ENCODE results near the gene TMED10.
"Not testable (repeated sequence)": the region's sequence is repeated elsewhere in the genome, so short reads cannot be mapped to it uniquely, and the experiment has no call there.

The TMED10 gene

DNA sequence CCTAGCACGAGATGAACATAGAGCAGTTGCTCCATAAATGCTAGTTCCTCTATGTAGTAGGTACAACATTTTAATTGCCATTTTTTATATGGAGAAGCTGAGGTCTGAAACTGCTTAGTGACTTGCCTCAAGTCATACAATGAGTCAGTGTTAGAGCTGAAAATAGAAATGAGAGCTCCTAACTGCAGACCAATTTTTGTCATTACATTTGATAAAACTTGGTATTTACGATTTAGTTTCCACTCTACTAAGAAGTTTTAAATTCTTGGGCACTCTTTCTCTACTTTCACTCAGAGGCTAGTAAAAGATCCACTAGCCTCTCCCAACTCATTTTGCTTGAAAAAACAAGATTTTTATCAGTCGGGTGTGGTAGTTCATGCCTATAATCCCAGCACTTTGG lies 8.1 kb upstream of the TMED10 start:
- H3K9me3 ChIP-seq: no peaks in the 10 kb centered on the region
- in situ Hi-C loops (cut with MboI; ENCODE audit: low sequenced_read_pairs): no loop called here
- H3K36me3 ChIP-seq (replicated peaks): no peaks in the 10 kb centered on the region
- no peak overlapping the region for H3K4me3 ChIP-seq
- peaks cover 6% of the 10 kb centered on the region for H3K4me1 ChIP-seq
- no peak for DNase-seq (ENCODE audit: low spot score in 2 of 2)
- H3K27me3 ChIP-seq (ENCODE audit: low read depth): no peaks in the 10 kb centered on the region; the same call in 1 of the 2 replicates

DNA sequence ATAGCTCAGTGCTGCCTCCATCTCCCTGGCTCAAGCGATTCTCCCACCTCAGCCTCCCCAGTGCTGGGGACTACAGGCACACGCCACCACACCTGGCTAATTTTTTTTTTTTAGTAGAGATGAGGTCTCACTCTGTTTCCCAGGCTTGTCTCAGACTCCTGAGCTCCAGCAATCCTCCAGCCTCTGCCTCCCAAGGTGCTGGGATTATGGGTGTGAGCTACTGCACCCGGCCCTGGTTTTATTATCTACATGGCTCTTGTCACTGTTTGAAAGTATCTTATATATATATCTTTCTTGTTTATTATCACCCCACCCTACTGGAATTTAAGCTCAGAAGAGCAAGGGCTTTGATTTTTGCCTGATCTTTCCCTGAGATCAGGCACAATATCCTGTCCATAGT lies 7.6 kb upstream of the TMED10 start:
- Histone ChIP-seq H3K9me3 (no peaks in the 10 kb centered on the region), H3K4me1 (peaks cover 6% of the 10 kb centered on the region), H3K27me3 (ENCODE audit: low read depth) (no peaks in the 10 kb centered on the region; the same call in 1 of the 2 replicates), H3K36me3 (replicated peaks) (no peaks in the 10 kb centered on the region), H3K4me3 (no peak overlapping the region)
- no peak for DNase-seq (ENCODE audit: low spot score in 2 of 2)
- in situ Hi-C loops (cut with MboI; ENCODE audit: low sequenced_read_pairs): no loop called here

DNA sequence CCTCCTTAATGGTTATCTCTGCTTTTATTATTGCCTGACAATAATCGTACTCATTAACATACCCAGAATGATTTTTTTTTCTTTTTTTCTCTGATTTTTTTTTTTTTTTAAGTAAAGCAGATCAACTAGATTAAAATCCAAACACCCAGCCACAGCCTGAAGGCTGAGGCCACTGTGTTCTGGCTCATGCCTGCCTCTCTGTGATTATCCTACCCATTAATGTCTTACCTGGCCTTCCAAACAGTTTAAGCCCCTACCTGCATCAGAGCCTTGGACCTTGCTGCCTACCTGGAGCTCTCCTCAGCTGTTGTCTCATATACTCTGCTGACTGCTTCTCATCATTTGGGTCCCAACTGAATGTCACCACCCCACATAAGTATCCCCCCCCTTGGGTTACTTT lies 6.8 kb upstream of the TMED10 start:
- Histone ChIP-seq H3K9me3 (no peaks in the 10 kb centered on the region), H3K36me3 (replicated peaks) (no peaks in the 10 kb centered on the region), H3K4me1 (peaks cover 9% of the 10 kb centered on the region), H3K4me3 (no peak overlapping the region), H3K27me3 (ENCODE audit: low read depth) (no peaks in the 10 kb centered on the region; the same call in 1 of the 2 replicates)
- in situ Hi-C loops (cut with MboI; ENCODE audit: low sequenced_read_pairs): no loop called here
- no peak for DNase-seq (ENCODE audit: low spot score in 2 of 2)

DNA sequence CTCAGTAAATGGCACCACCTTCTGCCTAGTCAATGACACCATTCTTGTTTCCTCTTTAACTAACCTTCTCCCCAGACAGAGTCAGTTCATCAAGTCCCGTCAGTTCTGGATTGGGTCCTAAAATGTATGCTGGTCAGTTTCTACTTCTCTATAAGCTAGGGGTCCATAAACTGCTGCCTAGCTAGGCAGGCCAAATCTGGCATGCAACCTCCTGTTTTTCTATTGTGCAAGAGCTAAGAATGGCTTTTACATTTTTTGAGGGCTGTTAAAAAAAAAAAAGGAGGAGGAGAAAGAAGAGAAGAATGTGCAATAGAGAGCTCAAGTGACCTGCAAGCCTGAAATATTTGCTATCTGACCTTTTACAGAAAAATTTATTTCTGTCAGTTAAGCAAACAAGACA lies 6.4 kb upstream of the TMED10 start:
- Histone ChIP-seq H3K27me3 (ENCODE audit: low read depth) (no peaks in the 10 kb centered on the region; the same call in 1 of the 2 replicates), H3K4me3 (no peak overlapping the region), H3K9me3 (no peaks in the 10 kb centered on the region), H3K36me3 (replicated peaks) (no peaks in the 10 kb centered on the region), H3K4me1 (peaks cover 10% of the 10 kb centered on the region)
- DNase-seq (ENCODE audit: low spot score in 2 of 2): no peak
- in situ Hi-C loops (cut with MboI; ENCODE audit: low sequenced_read_pairs): no loop called here

DNA sequence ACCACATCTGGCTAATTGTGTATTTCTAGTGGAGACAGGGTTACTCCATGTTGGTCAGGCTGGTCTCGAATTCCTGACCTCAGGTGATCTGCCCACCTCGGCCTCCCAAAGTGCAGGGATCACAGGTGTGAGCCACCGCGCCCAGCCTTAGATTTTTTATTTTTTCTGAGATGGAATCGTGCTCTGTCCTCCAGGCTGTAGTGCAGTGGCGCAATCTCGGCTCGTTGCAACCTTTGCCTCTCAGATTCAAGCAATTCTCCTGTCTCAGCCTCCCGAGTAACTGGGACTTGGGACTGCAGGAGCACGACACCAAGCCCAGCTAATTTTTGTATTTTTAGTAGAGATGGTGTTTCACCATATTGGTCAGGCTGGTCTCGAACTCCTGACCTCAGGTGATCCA lies 5.8 kb upstream of the TMED10 start:
- H3K27me3 ChIP-seq (ENCODE audit: low read depth); H3K36me3 ChIP-seq (replicated peaks); H3K9me3 ChIP-seq; in situ Hi-C loops (cut with MboI; ENCODE audit: low sequenced_read_pairs); H3K4me3 ChIP-seq; DNase-seq (ENCODE audit: low spot score in 2 of 2): not testable (repeated sequence)
- H3K4me1 ChIP-seq: peaks cover 13% of the 10 kb centered on the region

DNA sequence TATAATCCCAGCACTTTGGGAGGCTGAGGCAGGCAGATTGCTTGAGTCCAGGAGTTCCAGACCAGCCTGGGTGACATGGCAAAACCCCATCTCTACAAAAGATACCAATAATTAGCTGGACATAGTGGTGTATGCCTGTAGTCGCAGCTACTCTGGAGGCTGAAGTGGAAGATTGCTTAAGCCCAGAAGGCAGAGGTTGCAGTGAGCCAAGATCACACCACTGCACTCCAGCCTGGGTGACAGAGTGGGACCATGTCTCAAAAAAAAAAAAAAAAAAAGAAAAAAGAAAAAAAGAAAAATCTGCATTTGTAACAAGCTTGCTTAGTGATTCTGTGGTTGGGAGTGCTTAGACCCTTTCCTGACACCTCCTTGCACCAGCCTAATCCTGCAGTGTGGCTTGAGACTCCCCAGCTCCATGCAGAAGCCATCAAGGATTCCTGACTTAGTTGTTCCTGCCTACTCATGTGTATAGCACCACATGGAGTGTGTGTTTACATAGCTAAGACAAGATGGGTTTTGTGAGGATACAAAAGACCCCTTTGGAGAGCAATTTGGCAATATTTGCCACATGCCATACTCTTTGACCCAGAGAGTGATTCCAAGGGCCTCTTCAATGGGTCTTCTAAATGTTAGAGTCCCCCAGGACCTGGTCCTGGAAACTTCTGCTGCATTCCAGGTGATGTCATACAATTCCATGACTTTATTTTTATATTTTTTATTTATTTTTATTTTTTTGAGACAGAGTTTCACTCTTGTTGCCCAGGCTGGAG lies 5.1 kb upstream of the TMED10 start:
- DNase-seq (ENCODE audit: low spot score in 2 of 2): no peak
- H3K9me3 ChIP-seq: no peaks in the 10 kb centered on the region
- H3K27me3 ChIP-seq (ENCODE audit: low read depth): no peaks in the 10 kb centered on the region
- H3K4me3 ChIP-seq: no peak overlapping the region
- H3K4me1 ChIP-seq: peaks cover 13% of the 10 kb centered on the region
- in situ Hi-C loops (cut with MboI; ENCODE audit: low sequenced_read_pairs): no loop called here
- H3K36me3 ChIP-seq (replicated peaks): no peaks in the 10 kb centered on the region

DNA sequence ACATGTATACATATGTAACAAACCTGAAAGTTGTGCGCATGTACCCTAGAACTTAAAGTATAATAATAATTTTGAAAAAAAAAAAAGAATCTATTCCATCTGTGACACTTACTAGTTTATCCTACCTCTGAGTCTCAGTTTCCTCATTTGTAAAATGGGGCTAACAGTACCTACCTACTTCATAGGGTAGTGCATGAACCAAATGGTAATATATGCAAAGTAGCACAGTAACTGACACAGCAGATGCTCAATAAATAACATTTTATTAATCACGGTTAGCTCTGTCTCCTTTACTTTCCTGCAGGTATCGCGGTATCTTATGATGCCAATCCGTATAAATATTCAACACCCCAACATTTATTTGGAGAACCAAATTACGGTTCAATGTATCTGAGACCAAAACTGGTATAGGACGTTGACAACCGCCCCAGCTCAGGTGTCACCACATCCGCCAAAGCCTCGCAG lies 703 bp downstream of the TMED10 start:
- no peak for DNase-seq (ENCODE audit: low spot score in 2 of 2)
- H3K4me1 ChIP-seq: peaks cover 19% of the 10 kb centered on the region
- in situ Hi-C loops (cut with MboI; ENCODE audit: low sequenced_read_pairs): no loop called here
- no peaks in the 10 kb centered on the region for H3K27me3 ChIP-seq (ENCODE audit: low read depth)
- H3K4me3 ChIP-seq: peak overlapping the region; percentile 83
- no peaks in the 10 kb centered on the region for H3K9me3 ChIP-seq
- no peaks in the 10 kb centered on the region for H3K36me3 ChIP-seq (replicated peaks)

DNA sequence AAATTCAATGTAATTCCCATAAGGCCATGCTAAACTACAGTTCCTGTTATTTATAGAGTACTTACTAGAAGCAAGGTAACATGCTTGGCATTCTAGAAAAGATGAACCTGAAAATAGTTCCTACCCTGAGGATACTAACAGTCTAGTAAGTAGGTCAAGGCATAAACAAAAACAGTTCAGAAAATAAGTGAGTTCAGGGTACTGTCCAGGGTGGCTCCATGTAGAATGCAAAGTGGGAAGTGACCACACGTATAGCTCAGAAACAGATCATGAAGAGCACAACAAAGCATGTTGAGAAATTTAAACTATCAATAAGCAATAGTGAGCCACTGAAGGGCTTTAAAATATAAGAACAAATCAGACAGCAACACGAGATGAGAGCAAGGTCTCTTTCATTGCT lies 2.3 kb downstream of the TMED10 start:
- H3K36me3 ChIP-seq (replicated peaks): no peaks in the 10 kb centered on the region
- no peaks in the 10 kb centered on the region for H3K9me3 ChIP-seq
- DNase-seq (ENCODE audit: low spot score in 2 of 2): no peak
- H3K27me3 ChIP-seq (ENCODE audit: low read depth): no peaks in the 10 kb centered on the region
- H3K4me1 ChIP-seq: peaks cover 19% of the 10 kb centered on the region
- no peak overlapping the region for H3K4me3 ChIP-seq
- in situ Hi-C loops (cut with MboI; ENCODE audit: low sequenced_read_pairs): no loop called here

DNA sequence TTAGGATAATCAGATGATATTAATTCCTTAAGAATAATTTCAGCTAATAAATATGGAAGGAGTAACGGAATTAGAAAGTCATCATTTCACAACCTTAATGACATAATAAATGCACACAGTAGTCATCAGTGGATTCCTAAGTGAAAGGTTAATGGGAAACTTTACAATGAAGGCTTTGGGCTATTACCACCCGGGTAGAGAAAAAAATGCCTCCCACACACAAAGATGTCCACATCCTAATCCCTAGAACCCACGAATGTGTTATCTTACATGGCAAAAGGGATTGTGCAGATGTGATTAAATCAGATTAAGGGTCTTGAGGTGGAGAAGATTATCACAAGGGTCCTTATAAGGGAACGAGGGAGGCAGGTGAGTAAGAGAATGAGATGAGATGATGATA lies 5.6 kb downstream of the TMED10 start:
- Histone ChIP-seq H3K4me1 (peaks cover 13% of the 10 kb centered on the region; the same call in 1 of the 2 replicates), H3K27me3 (ENCODE audit: low read depth) (no peaks in the 10 kb centered on the region), H3K9me3 (no peaks in the 10 kb centered on the region), H3K36me3 (replicated peaks) (no peaks in the 10 kb centered on the region), H3K4me3 (no peak overlapping the region)
- no peak for DNase-seq (ENCODE audit: low spot score in 2 of 2)
- in situ Hi-C loops (cut with MboI; ENCODE audit: low sequenced_read_pairs): no loop called here

DNA sequence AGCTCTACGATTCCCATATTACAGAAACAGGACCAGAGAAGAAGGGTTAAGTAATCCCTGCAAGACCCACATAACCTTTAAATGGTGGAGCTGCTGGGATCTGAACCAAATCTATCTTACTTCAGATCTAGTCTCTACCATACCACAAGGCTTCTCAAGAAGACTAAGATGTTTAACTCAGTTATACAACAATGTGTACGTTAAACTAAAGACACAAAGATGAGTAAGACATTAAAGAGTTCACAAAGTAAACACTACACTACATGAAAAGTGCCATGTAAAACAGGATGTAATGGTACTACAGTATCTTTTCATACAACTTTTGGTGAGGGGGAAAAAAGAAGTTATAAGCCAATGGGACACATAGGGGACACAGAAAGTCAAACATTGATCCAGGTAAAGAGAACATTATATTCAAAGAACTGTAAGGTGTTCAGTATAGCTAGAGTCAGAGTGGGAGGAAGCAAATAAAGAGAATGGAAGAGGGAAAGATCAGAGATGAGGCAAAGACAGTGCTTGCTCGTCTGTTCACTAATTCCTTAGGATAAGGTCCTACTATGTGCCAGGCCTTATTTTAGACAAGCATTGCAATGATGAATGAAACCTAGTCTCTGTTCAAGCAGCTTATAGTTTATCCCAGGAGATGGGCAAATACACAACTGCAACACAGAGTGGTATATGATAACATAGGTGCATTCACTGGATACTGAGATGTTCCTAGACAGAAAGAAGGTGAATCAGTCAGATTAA lies 7.7 kb downstream of the TMED10 start:
- Histone ChIP-seq H3K27me3 (ENCODE audit: low read depth) (no peaks in the 10 kb centered on the region), H3K9me3 (no peaks in the 10 kb centered on the region), H3K4me3 (no peak overlapping the region), H3K4me1 (no peaks in the 10 kb centered on the region), H3K36me3 (replicated peaks) (no peaks in the 10 kb centered on the region)
- in situ Hi-C loops (cut with MboI; ENCODE audit: low sequenced_read_pairs): no loop called here
- DNase-seq (ENCODE audit: low spot score in 2 of 2): no peak

DNA sequence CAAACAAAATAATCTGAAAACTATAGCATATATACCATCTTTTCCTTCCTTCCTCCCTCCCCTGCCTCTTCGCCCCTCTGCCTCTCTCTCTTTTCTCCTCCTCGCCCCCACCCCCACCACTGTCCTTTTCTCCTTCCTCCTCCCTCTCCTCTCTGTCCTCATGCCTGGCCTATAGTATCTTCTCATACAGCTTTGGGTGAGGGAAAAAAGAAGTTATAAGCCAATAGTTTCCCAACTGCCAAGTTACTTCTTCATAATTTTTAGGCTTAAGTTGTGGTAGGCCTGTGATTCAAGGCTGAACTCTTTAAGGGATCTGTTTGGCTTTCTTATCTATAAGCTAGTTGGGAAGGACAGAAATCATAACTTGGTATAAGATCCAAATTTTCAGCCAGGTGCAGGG lies 9.1 kb downstream of the TMED10 start:
- DNase-seq (ENCODE audit: low spot score in 2 of 2): no peak
- Histone ChIP-seq H3K4me1 (no peaks in the 10 kb centered on the region), H3K9me3 (no peaks in the 10 kb centered on the region), H3K36me3 (replicated peaks) (no peaks in the 10 kb centered on the region), H3K27me3 (ENCODE audit: low read depth) (no peaks in the 10 kb centered on the region), H3K4me3 (no peak overlapping the region)
- in situ Hi-C loops (cut with MboI; ENCODE audit: low sequenced_read_pairs): no loop called here

DNA sequence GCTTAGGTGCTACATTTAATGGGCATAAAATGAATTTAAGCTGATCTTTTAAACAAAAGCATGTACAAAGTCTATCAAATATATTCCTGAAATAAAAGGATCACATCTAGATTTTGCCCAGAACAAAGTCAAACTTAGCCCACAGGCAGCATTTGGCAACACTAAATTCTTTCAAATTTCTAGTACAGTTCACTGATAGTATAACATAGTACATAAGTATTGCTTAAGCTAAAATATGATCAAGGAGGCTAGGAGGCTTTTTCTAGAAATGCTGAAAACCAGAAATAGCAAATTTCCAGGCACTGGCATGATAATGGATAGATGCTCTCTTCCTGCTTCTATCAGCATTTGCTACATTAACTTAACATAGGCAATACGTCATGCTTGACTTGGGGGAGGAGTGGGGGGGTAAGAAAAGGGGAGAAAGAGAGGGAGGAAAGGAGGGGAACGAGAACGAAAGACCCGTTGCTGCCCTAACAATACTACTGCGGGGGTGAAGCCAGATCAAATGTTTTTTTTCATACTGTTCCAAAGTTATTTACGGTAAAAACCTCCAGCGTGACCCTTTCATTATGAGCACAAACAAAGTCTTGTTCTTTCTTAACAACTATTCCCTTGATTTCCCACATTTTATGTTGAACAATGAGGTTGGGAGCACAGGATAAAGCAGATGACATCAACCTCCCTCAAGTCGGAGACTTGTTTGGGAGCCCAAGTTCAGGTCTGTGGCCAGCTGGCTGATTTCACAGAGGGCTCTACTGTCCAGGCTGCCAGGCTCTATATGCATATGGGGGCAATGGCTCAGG lies 10.6 kb downstream of the TMED10 start:
- no peak for DNase-seq (ENCODE audit: low spot score in 2 of 2)
- Histone ChIP-seq H3K4me3 (no peak overlapping the region), H3K36me3 (replicated peaks) (no peaks in the 10 kb centered on the region), H3K4me1 (no peaks in the 10 kb centered on the region), H3K9me3 (no peaks in the 10 kb centered on the region), H3K27me3 (ENCODE audit: low read depth) (no peaks in the 10 kb centered on the region)
- in situ Hi-C loops (cut with MboI; ENCODE audit: low sequenced_read_pairs): no loop called here

DNA sequence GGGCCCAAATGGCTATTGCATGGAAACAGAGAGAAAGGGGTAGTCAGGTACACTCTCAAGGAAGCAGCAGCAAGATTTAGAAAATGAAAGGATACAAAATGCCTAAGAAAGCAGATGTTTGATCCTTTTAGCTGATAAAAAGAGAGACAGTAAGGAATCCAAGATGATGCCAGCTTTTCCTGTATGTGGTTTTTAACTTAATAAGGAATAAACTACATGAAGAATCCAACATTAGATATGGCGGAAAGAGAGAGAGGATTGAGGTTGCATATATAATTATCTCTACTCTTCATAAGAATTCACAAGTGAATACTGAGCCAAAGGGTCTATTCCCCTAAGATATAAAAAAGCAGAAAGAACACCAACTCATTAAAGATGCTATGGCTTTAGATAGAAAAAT lies 11.6 kb downstream of the TMED10 start:
- Histone ChIP-seq H3K27me3 (ENCODE audit: low read depth) (no peaks in the 10 kb centered on the region), H3K36me3 (replicated peaks) (no peaks in the 10 kb centered on the region), H3K9me3 (no peaks in the 10 kb centered on the region), H3K4me3 (no peak overlapping the region), H3K4me1 (peaks cover under 1% of the 10 kb centered on the region; the same call in 1 of the 2 replicates)
- in situ Hi-C loops (cut with MboI; ENCODE audit: low sequenced_read_pairs): no loop called here
- DNase-seq (ENCODE audit: low spot score in 2 of 2): no peak

DNA sequence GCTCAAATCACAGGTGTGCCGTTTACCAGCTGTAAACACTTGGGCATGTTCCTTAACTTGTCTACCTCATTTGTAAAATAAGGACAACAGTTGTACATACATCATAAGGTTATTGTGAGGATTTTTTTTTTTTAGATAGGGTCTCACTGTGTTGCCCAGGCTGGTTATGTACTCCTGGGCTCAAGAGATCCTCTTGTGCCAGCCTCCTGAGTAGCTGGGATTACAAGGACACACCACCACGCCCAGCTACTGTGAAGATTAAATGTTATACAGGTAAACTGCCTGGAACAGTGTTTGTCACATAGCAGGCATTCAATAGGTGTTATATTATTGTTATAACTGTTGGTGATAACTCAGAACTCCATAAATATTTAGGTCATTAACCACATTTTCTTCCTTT lies 12.7 kb downstream of the TMED10 start:
- no peaks in the 10 kb centered on the region for H3K9me3 ChIP-seq
- peaks cover 6% of the 10 kb centered on the region; the same call in 1 of the 2 replicates for H3K4me1 ChIP-seq
- H3K4me3 ChIP-seq: no peak overlapping the region
- no peaks in the 10 kb centered on the region for H3K36me3 ChIP-seq (replicated peaks)
- DNase-seq (ENCODE audit: low spot score in 2 of 2): no peak
- H3K27me3 ChIP-seq (ENCODE audit: low read depth): no peaks in the 10 kb centered on the region
- in situ Hi-C loops (cut with MboI; ENCODE audit: low sequenced_read_pairs): no loop called here

Data from HAP-1 (cell line).